H9 (cell line): ENCODE results near the gene HPCAL1. TPM values are rescaled to one million over a fixed set of nuclear protein-coding genes. Genes with fewer than 3 reads are reported as not detected.

Experiments used
- DNase-seq: peaks from one replicate; pipeline ENCODE4 v3.0.0-alpha.2; 2017
- H2AFZ ChIP-seq: one replicate; pipeline ENCODE4 v1.6.1; 2013; ENCODE audit warnings: mild to moderate bottlenecking, low read length, control low read depth, moderate library complexity
- H2AK5ac ChIP-seq: 2 replicates; pipeline ENCODE4 v1.6.1; 2013; ENCODE audit warnings: low read length, control low read depth, mixed read lengths; ENCODE audit not compliant: insufficient read length
- H2BK120ac ChIP-seq: one replicate; pipeline ENCODE4 v1.6.1; 2013; ENCODE audit warnings: low read depth, mild to moderate bottlenecking, low read length, control low read depth, inconsistent platforms; ENCODE audit not compliant: poor library complexity, severe bottlenecking
- H2BK12ac ChIP-seq: 2 replicates; pipeline ENCODE4 v1.6.1; 2013; ENCODE audit warnings: low read length, control low read depth, mixed read lengths, low read depth; ENCODE audit not compliant: insufficient read length
- H2BK15ac ChIP-seq: 2 replicates; pipeline ENCODE4 v1.6.1; 2013; ENCODE audit warnings: low read depth, low read length, control low read depth
- H2BK20ac ChIP-seq: one replicate; pipeline ENCODE4 v1.6.1; 2013; ENCODE audit warnings: low read depth, mild to moderate bottlenecking, low read length, control low read depth, inconsistent platforms; ENCODE audit not compliant: poor library complexity, severe bottlenecking
- H2BK5ac ChIP-seq: 2 replicates; pipeline ENCODE4 v1.6.1; 2013; ENCODE audit warnings: low read length, control low read depth, mixed read lengths; ENCODE audit not compliant: insufficient read length
- H3K14ac ChIP-seq: 2 replicates; pipeline ENCODE4 v1.6.1; 2013; ENCODE audit warnings: low read length, control low read depth; ENCODE audit not compliant: insufficient read depth
- H3K18ac ChIP-seq: 2 replicates; pipeline ENCODE4 v1.6.1; 2013; ENCODE audit warnings: low read depth, mild to moderate bottlenecking, mixed read lengths, low read length, control low read depth; ENCODE audit not compliant: insufficient read length
- H3K23ac ChIP-seq: 2 replicates; pipeline ENCODE4 v1.6.1; 2013; ENCODE audit warnings: low read length, control low read depth, mixed read lengths, low read depth; ENCODE audit not compliant: insufficient read length
- H3K23me2 ChIP-seq: 2 replicates; pipeline ENCODE4 v1.6.1; 2013; ENCODE audit warnings: low read depth, mild to moderate bottlenecking, mixed read lengths, low read length, control low read depth; ENCODE audit not compliant: insufficient read length, poor library complexity, severe bottlenecking
- H3K27ac ChIP-seq: 2 replicates; pipeline ENCODE4 v1.5.1; 2013; ENCODE audit warnings: low read length, control low read depth, mixed read lengths, low read depth; ENCODE audit not compliant: insufficient read length
- H3K27me3 ChIP-seq: 2 replicates; pipeline ENCODE4 v1.6.1; 2013; ENCODE audit warnings: low read length, control low read depth, inconsistent platforms; ENCODE audit not compliant: insufficient read depth
- H3K4ac ChIP-seq: 2 replicates; pipeline ENCODE4 v1.6.1; 2013; ENCODE audit warnings: low read depth, mild to moderate bottlenecking, control low read depth, inconsistent platforms, low read length, moderate library complexity
- H3K4me1 ChIP-seq: 2 replicates; pipeline ENCODE4 v1.6.1; 2013; ENCODE audit warnings: low read length, control low read depth, inconsistent platforms; ENCODE audit not compliant: insufficient read depth
- H3K4me2 ChIP-seq: 2 replicates; pipeline ENCODE4 v1.6.1; 2013; ENCODE audit warnings: low read length, control low read depth, mixed read lengths; ENCODE audit not compliant: insufficient read length, insufficient read depth
- H3K56ac ChIP-seq: 2 replicates; pipeline ENCODE4 v1.6.1; 2013; ENCODE audit warnings: low read depth, mild to moderate bottlenecking, mixed read lengths, low read length, control low read depth; ENCODE audit not compliant: insufficient read length
- H3K79me1 ChIP-seq: 2 replicates; pipeline ENCODE4 v1.6.1; 2013; ENCODE audit warnings: low read depth, mild to moderate bottlenecking, moderate library complexity, low read length, control low read depth, inconsistent platforms; ENCODE audit not compliant: insufficient read depth, poor library complexity, severe bottlenecking
- H3K79me2 ChIP-seq: 2 replicates; pipeline ENCODE4 v1.6.1; 2013; ENCODE audit warnings: low read length, control low read depth, inconsistent platforms; ENCODE audit not compliant: insufficient read depth
- H3K9ac ChIP-seq: 2 replicates; pipeline ENCODE4 v1.6.1; 2013; ENCODE audit warnings: low read length, control low read depth, mixed read lengths; ENCODE audit not compliant: insufficient read length; ENCODE audit errors: extremely low read depth
- H3K9me3 ChIP-seq: one replicate; pipeline ENCODE4 v1.6.1; 2013; ENCODE audit warnings: low read depth, low read length, inconsistent platforms; ENCODE audit not compliant: control insufficient read depth
- H3T11ph ChIP-seq: one replicate; pipeline ENCODE4 v1.6.1; 2013; ENCODE audit warnings: mild to moderate bottlenecking, low read length, control low read depth, inconsistent platforms
- H4K20me1 ChIP-seq: one replicate; pipeline ENCODE4 v1.6.1; 2013; ENCODE audit not compliant: control insufficient read depth, insufficient read length, insufficient read depth
- H4K5ac ChIP-seq: 2 replicates; pipeline ENCODE4 v1.6.1; 2013; ENCODE audit warnings: low read depth, mild to moderate bottlenecking, mixed read lengths, low read length, control low read depth; ENCODE audit not compliant: insufficient read length
- H4K8ac ChIP-seq: replicated peaks from 2 replicates; pipeline ENCODE4 v1.6.1; 2013; ENCODE audit warnings: low read length, control low read depth, mixed read lengths, low read depth; ENCODE audit not compliant: insufficient read length
- H4K91ac ChIP-seq: 2 replicates; pipeline ENCODE4 v1.6.1; 2013; ENCODE audit warnings: low read depth, mild to moderate bottlenecking, moderate library complexity, mixed read lengths, low read length, control low read depth; ENCODE audit not compliant: insufficient read length
- H3K27ac Mint-ChIP-seq, 3 experiments: 2 replicates in 2 of 3; 3 replicates in 1 of 3; pipeline ENCODE4 v1.8.0; 2020 to 2021; ENCODE audit warnings: mixed read lengths in 3 of 3, mild to moderate bottlenecking in 1 of 3, moderate library complexity in 1 of 3
- H3K27me3 Mint-ChIP-seq: 2 replicates; pipeline ENCODE4 v1.8.0; 2021; ENCODE audit warnings: low read depth, mild to moderate bottlenecking, moderate library complexity, mixed read lengths
- H3K36me3 Mint-ChIP-seq, 3 experiments: 2 replicates in 2 of 3; 3 replicates in 1 of 3; pipeline ENCODE4 v1.8.0; 2020 to 2021; ENCODE audit warnings: low read depth in 3 of 3, mixed read lengths in 3 of 3; ENCODE audit not compliant: insufficient read depth in 1 of 3
- H3K4me1 Mint-ChIP-seq, 2 experiments: 2 replicates each; pipeline ENCODE4 v1.8.0; 2020; ENCODE audit warnings: mixed read lengths in 2 of 2
- H3K4me3 Mint-ChIP-seq, 2 experiments: 2 replicates in 1 of 2; 3 replicates in 1 of 2; pipeline ENCODE4 v1.8.0; 2020 to 2021; ENCODE audit warnings: mild to moderate bottlenecking in 2 of 2, mixed read lengths in 2 of 2, moderate library complexity in 1 of 2
- H3K9me3 Mint-ChIP-seq, 2 experiments: 2 replicates in 1 of 2; 3 replicates in 1 of 2; pipeline ENCODE4 v1.8.0; 2020; ENCODE audit warnings: mild to moderate bottlenecking in 2 of 2, mixed read lengths in 2 of 2, moderate library complexity in 1 of 2
- CTCF ChIP-seq: fragments of 200-600 bp; sonication (generic); conservative IDR thresholded peaks from 3 replicates; pipeline ENCODE4 v1.8.0; 2021; ENCODE audit warnings: antibody characterized with exemption, mild to moderate bottlenecking
- WGBS: extraction: QIAGEN DNeasy Blood & Tissue Kit; methylation state at CpG from one replicate; pipeline ENCODE4 v1.1.7; 2013; ENCODE audit warnings: missing lambda C conversion rate, low lambda C conversion rate, mixed read lengths; ENCODE audit not compliant: insufficient read length; ENCODE audit errors: extremely low coverage; 5-methylcytosine and 5-hydroxymethylcytosine counted together
- total RNA-seq: library from RNA; stranded (reverse); gene quantifications from 2 replicates; pipeline ENCODE4 v1.2.1, GENCODE V29; 2021

The HPCAL1 gene
- total RNA-seq, 1 experiment from 2014 or later, result 4.7 TPM

GRCh38 chr2:10256515-10257031 lies 46.1 kb upstream of the HPCAL1 start:
- Histone ChIP-seq H2BK15ac (no peak overlapping the region), H3K27ac (no peak overlapping the region), H3K56ac (no peak overlapping the region), H2AFZ (no peak overlapping the region), H2AK5ac (no peak overlapping the region), H3K4me1 (no peaks in the 10 kb centered on the region), H2BK20ac (no peak overlapping the region), H3K79me1 (no peaks in the 10 kb centered on the region), H3K23ac (no peak overlapping the region), H3K9me3 (no peaks in the 10 kb centered on the region), H4K8ac (no peak overlapping the region), H4K91ac (no peak overlapping the region), H3K27me3 (no peaks in the 10 kb centered on the region), H2BK5ac (no peak overlapping the region), H3K4ac (no peak overlapping the region), H3K9ac (no peak overlapping the region), H3K23me2 (no peaks in the 10 kb centered on the region), H3K14ac (no peak overlapping the region; the same call in 1 of the 2 replicates), H3K18ac (no peak overlapping the region), H3K4me2 (no peak overlapping the region), H3K79me2 (no peaks in the 10 kb centered on the region), H4K5ac (no peak overlapping the region), H4K20me1 (no peaks in the 10 kb centered on the region), H2BK12ac (no peak overlapping the region), H3T11ph (no peak overlapping the region), H2BK120ac (no peak overlapping the region)
- Mint-ChIP-seq H3K27ac (peak overlapping the region in 1 of 3 experiments; percentile 83; a peak in 1 of 7 replicates), H3K4me1 (peaks cover 5 to 12% of the 10 kb centered on the region in 2 experiments), H3K9me3 (no peaks in the 10 kb centered on the region; a peak in 1 of 5 replicates), H3K36me3 (no peaks in the 10 kb centered on the region), H3K4me3 (no peak overlapping the region), H3K27me3 (peaks cover 3% of the 10 kb centered on the region)
- DNase-seq, result no peak
- TF ChIP-seq CTCF, result no peak
- no CpG with 5 or more reads among the region's 17 CpGs for WGBS
